ENCODE data around the gene PRDM5.

Gene PRDM5

DNA sequence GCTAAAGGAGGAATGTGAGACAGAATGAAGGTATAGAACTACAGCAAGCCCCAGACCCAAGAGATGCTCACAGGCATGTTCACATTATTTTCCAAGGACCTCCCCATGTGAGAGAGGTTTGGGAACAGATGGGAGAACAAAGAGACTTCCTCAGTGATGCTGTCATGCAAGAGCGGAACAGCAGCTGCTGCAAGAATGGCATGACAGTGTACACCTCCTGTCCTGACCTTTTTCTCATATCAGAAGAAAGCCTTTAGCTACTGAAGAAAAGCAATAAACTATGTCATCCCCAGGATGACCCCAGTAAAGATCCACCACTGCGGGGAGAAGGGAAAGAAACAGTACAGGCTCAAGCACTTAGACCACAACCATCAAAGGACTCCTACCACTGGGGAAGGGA is 7.2 kb downstream of the PRDM5 start:
- no peak for DNase-seq (ENCODE audit: low read depth in 2 of 3, low spot score in 1 of 3)

DNA sequence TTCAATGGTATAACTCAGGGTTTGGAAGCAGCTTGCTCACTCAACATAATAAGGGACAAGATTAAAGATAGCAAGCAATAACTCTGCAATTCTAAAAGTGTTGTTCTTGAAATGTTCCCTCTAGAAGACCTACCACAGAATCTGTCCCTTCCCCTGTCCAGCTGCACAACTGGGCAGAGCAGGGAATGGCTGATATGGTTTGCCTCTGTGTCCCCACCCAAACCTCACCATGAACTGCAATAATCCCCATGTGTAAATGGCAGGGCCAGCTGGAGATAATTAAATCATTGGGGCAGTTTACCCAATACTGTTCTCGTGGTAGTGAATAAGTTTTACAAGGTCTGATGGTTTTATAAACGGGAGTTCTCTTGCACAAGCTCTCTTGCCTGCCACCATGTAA is 19.1 kb downstream of the PRDM5 start:
- DNase-seq (ENCODE audit: low read depth in 2 of 3, low spot score in 1 of 3) = no peak

DNA sequence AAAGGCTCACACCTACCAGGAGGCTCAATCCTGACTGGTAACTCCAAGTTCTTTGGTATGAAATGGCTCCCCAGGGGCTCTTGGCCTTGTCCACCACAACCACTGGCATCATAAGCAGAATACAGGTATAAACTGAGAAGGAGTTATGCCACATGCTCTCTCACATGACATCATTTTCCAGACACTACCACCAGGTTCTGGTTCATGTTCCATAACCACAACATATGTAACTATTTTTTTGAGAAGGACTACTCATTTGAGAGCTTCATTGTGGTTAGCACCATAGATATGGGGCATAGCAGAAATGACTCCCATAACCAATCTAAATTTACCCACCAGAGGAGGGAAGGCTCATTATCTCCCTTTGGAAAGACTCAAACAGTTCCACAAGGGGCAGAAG is 19.6 kb downstream of the PRDM5 start:
- DNase-seq (ENCODE audit: low read depth in 2 of 3, low spot score in 1 of 3) = no peak

DNA sequence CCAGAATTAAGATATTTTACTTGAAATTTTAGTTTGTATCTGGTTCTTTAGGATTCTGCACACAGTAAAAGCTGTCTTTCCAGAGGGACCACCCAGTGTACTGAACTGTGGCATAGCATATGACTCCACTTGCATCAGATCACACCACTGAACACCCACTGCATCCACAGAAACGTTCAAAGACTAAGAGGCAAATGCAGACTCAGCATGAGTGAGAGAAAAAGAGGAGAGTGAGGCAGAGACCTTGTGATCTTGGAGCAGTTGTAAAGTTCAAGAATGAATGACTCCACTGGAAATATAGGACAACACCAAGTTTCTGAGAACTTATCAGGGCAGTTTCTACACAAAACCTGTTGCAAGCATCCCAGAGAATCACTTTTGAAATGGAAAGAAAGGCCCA is 20.8 kb downstream of the PRDM5 start:
- no peak for DNase-seq (ENCODE audit: low read depth in 2 of 3, low spot score in 1 of 3)

DNA sequence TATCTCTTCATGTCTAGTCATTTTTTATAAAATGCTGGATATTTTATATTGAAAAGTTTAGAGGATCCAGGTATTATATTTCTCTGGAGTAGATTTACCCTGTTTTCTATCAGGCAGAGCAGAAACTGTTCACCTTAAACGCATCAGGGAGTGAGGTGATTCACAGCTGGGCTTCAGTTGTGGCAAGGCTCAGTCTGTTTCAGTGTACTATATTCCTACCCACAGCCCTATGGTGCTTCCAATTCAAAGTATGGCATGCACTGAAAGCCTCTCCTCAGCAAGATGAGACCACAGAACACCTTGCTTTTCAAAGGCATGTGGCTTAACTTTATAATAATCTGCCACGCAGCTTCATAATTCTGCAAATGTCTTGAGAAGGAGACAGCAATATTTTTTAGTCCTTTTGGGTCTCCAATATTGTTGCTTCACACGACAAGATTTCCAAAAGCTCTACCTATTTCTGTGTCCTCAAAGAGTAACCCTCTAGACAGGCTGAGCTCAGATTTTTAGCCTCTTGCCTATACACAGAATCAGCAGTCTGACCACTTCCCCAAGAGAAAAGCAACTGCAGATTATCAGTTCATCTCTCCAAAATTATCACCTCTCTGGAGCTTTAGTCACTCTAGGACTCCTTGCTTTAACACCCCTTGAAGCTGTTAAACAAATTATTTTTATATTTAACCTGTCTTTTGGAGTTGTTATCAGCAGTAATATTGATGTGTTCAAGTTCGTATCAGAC is 24.4 kb downstream of the PRDM5 start:
- DNase-seq (ENCODE audit: low read depth in 2 of 3, low spot score in 1 of 3) = no peak

DNA sequence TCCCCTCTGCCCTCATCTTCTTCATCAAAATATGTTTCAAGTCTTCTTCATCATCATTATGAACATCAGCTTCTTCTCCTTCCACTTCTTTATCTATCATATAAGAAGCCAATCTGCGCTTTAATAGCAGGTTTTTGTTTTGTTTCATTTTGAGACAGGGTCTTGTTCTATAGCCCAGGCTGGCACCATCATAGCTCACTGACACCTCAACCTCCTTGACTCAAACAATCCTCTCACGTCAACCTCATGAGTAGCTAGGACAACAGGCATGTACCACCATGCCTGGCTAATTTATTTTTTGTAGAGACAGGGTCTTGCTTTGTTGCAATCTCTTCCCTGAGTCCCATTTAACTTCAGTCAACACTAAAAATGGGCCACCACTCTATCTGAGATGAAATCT is 27.0 kb downstream of the PRDM5 start:
- no peak for DNase-seq (ENCODE audit: low read depth in 2 of 3, low spot score in 1 of 3)

DNA sequence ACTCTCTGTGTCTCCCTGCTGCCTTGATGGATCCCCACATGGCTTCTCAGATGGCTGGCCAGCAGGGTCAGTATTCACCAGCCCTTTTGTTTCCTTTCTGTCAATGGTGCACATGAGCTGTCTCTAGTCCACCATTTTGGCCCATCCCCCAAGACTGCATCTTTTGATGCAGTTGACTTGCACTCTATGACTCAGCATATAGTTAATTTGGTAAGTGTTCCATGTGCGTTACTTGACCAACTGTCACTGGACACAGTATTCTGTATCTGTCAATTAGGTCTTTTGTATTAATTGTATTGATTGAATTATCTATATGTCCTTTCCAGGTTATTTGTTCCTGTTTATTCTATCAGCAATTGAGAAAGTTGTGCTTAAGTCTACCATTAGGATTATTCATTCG is 29.2 kb downstream of the PRDM5 start:
- DNase-seq (ENCODE audit: low read depth in 2 of 3, low spot score in 1 of 3) = no peak

DNA sequence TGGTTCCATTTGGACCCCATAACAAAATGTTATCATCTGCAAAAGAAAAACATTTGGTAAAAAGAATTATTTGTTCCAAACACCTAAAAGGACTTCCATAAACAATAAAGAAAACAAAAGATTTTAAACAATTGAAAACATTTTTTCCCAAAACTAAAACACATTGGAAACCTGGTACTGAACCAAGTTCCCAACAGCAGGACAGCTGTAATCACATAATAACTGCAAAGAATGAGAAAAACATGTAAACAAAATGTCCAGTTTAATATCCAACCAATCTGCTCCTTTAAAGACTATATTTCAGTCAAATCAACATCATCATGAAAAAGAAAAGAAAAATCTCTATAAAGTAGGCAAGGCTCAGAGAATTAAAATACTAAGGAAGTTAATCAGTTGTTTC is 36.3 kb downstream of the PRDM5 start:
- DNase-seq (ENCODE audit: low read depth in 2 of 3, low spot score in 1 of 3) = no peak

DNA sequence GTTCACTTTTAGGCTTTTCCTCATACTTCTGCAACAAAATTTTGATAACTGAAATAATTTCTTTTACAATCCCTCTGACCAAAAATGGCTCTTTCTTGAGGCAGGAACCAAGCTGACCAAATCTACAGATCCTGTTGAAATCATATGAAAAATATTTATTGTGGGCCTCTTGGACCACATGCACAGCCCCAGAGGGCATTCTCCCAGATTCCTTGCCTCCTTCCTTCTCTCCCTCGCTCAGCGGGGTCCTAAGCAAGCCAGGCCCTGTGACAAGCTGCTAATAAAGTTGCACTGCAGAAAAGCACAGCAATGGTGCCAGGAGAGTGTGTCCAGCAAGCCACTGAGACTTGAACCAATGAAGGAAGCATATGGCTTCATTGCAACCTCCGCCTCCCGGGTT is 40.7 kb downstream of the PRDM5 start:
- DNase-seq (ENCODE audit: low read depth in 2 of 3, low spot score in 1 of 3) = no peak

DNA sequence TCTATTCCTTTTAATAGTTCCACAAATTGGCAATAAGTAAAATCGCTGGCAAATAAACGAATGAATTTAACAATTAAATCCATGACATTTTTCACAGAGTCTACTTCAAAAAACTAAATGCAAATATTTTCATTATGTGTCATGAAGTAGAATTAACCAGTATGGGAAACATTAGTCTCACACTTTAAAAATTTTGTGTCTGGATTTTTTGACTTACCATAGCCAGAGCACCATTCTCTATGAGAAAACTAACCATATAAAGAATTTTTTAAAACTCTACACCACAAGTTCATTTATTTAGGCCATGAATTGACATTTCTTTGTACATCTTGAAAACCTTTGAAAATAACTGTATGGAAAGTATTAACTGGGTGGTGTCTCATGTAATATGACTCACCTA is 41.2 kb downstream of the PRDM5 start:
- no peak for DNase-seq (ENCODE audit: low read depth in 2 of 3, low spot score in 1 of 3)

DNA sequence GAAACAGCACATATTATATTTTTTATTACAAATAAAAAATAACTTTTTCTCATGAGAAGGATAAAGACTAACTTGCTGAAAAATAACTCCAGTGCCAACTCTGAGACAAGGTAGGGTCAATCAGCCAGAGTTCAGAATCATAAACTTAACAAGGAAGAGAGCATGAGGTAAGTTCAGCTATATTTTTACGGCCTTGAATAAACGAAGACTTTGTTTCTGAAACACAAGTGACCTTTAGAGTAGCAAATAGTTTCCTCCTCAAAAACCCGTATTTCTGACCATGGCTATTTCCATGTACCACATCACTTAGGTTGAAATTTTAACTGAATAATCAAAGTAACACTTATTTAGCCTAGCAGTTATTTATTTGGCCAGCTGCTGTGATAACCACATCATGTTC is 45.5 kb downstream of the PRDM5 start:
- DNase-seq (ENCODE audit: low read depth in 2 of 3, low spot score in 1 of 3) = no peak

DNA sequence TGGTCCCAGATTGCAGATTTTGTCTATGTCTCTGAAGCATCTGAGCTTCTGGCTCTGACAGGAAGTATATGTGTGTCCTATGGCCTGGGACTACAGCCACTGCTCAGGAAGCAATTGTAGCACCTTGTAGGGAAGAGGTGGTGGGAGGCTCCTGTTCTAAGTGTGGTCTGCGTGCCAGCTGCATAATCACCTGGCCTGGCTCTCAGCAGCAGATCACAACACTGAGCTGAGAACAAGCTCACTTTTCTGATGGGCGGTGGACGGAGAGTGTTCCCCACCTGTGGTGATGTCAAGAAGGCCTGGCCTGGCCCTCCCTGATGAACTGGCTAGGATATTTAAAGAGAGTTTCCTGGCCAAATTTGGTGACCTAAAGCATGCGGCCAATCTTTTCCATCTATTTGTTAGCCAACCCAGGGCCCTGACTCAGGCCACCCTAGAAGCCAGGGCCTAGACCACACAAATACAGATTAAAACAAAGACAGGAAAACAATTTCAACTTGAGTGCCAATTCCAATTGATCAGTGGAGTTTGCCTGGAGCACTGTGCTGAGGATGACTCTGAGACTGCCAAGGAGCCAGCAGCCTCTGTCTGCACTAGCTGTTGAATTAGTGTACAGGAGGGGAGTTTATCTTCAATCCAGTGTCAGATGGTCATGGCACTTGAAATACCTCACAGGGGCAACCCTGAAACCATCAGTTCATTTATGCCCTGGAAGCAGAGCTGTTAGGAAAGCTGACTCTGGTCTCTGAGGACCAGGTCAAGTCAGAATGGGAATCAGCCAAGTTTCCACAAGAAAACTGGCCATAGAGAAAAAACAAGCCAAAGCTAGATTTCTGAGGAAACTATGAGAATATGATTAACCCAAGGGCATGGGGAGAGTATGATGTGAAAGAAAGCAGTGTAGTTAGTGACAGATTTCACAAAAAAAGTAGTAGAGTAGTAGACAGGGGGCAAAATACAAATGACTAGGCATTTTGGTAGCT is 47.4 kb downstream of the PRDM5 start:
- DNase-seq (ENCODE audit: low read depth in 2 of 3, low spot score in 1 of 3) = no peak

DNA sequence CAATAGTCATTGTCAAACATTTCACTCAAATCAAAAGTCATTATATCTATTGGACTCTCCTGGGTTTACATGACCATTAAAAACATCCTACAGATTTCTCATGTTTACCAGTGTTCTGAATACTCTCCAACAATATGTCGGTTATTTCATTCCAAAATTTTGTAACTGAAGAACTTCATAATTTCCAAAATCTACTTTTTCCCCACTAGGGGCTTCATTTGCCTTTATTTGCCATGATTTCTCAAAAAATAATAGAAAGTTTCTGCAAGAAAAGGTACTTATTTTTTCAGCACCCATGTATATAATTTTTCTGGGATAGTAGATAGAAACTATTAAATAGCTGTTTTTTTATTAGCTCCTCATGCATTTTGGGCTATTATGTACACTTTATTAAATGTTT is 49.0 kb downstream of the PRDM5 start:
- DNase-seq (ENCODE audit: low read depth in 2 of 3, low spot score in 1 of 3) = no peak

DNA sequence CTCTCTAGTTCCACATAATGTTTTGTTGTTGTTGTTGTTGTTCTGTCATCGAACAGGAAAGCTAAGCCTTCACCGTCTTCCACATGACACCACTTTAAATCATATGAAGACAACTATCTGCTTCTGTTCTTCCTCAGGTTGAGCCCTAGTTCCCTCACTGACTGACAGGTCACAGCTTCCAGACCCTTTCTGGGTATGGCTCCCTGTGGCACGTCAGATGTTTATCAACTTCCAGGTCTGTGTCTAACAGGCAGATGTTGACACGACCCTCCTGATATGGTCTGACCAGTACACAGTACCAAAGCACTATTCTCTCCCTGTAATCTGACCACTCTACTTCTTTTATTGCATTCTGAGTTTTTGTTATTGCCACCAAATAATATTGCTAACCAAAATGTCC is 51.4 kb downstream of the PRDM5 start:
- no peak for DNase-seq (ENCODE audit: low read depth in 2 of 3, low spot score in 1 of 3)

DNA sequence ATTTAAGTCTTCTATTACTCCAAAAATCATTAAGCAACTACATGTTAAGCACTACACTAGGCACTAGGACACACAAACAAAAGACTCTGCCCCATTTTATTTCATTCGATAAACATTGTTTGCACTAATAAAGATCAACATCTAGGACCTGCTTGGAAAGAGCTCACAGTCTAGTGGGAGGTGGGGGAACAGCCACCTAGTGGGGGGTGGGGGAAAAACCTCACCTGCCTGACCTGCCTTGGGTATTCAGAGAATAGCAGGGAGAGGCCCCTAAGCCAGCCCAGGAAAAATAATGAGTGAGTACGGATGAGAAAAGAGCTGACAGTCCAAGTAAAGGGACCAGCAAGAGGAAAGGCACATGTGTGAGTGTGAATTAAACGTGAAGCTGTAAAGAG is 52.2 kb downstream of the PRDM5 start:
- no peak for DNase-seq (ENCODE audit: low read depth in 2 of 3, low spot score in 1 of 3)

DNA sequence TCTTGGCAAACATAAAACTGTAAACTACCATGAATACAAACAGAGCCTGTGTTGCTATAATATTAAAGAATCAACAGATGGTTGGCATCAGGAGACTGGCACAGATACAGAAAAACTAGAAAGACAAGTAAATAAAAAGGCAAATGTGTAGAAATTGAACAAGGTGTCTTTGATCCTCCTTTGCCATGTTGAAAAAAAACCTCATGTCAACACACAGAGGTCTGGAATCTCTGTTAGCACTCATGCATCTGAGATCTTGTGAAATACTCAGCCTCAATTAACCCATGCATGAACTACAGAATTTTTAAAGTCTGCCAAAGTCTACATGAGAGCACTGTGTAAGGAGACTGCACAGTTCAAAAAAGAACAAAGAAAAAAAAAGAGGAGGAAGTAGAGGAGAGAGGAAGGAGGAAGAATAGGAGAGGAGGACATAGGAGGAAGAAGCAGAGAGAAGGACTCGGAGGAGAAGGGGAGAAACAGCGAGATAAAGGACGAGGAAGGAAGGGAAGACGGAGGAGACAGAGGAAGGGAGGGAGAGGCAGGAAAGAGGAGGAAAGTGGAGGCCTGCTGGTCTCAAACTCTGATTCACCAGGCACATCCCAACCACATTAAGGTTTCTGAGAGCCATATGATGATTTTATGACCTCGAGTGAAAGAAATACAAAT is 52.8 kb downstream of the PRDM5 start:
- DNase-seq (ENCODE audit: low read depth in 2 of 3, low spot score in 1 of 3) = no peak

DNA sequence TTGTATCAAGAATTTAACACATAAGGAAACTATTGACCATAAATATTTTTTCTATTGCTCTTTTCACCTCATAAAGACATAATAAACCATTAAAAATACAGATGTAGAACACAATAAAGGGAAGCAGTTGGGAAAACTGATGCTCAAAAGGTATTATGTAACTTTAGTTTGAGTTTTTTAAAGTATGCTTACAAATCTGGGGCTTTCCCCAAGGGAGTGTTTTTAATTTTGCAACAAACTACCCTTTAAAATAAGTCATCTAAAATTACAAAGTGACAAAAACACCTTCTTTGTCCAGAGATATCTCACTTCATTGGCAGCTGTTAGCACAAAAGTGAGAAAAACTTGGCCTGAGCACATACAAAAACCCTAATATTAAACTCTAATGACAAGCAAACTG is 55.0 kb downstream of the PRDM5 start:
- no peak for DNase-seq (ENCODE audit: low read depth in 2 of 3, low spot score in 1 of 3)

DNA sequence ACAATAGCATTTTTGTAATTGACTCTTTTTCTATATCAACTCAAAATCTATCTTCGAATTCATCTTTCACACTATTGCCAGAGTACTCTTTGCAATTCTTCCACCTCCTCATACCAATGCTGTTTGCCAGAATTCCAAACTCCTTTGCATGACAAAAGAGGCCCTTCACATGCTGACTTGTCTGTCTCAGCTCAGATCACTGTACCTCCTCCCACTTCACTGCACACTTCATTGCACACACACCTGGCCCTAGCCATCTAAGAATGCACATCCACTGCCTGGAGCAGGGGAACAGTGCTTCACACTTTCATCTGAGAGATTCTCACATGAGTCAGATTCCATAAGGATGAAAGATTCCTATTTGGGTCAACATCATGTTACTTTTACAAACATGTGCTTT is 56.5 kb downstream of the PRDM5 start:
- DNase-seq (ENCODE audit: low read depth in 2 of 3, low spot score in 1 of 3) = no peak

DNA sequence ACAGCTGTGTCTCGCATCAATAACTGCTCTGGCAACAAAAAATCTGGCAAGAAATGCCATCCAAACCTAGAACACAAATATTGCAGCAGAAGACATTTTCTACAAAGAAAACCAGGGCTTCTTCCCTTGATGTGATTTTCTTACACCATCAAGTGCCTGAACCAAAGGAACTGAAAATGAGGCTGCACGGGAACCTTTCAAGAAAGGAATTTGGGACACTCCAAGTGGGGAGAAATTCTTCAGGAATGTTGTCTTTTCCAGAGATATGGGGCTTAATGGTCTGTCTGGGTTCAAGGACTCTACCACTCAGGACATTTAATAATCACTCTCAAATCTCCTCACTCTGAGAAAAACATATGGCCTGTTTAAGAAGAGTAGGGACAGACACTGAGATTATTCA is 57.6 kb downstream of the PRDM5 start:
- no peak for DNase-seq (ENCODE audit: low read depth in 2 of 3, low spot score in 1 of 3)

DNA sequence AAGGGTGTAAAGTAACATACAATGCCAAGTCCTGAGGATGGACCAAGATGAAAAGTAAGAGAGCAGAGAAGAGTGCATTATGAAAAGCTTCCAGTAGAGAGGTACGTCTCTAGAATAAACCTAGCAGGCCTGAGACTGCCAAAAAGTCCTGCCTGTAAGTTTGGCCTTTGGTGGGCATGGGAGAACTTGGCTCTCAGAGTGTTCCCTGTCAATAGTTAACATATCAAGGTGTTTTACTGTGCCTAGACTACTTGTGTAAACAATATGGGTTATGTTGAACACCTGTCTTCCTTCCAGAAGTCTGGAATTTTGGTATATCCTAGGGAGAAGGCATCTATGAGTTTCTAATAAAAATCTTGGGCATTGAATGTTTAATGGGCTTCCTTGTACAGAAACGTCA is 60.1 kb downstream of the PRDM5 start:
- DNase-seq (ENCODE audit: low read depth in 2 of 3, low spot score in 1 of 3) = no peak

DNA sequence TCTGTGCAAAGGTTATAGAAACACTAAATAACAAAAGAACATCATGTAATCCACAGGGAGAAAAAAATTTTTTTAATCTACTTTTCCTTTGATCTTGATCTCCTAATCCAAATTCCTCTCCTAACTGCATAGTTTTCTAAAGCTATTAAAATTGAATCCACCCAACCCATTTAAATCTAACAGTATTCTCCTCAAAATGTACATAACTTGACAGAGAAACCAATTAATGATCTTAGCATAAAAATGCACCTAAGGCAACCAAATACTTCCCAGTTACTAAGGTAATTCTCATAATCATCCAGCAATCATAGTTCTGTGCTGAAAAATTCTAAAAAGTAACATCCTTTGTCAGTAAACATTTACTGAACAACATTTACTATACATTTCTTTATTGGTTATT is 60.7 kb downstream of the PRDM5 start:
- DNase-seq (ENCODE audit: low read depth in 2 of 3, low spot score in 1 of 3) = no peak

DNA sequence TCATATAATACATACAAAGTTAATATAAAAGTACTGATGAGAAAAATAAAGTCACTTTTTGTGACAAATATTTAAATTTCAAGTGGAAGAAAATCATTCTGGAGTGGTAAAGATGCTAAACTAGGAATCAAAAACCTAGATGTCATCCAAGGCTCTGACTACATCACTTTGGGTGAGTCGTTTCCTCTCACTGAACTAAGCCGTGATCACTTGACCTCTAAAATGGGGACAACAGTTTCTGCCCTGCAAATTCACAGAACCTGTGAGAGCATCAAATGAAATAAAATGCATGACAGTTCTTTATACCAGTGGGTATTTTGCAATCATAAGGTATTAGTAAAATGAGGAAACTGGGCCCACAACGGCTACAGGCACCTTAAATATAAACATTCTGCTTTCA is 63.8 kb downstream of the PRDM5 start:
- no peak for DNase-seq (ENCODE audit: low read depth in 2 of 3, low spot score in 1 of 3)
